ENCODE data around the gene BACH2. TPM values are rescaled to one million over a fixed set of nuclear protein-coding genes. Genes with fewer than 3 reads are reported as not detected.

BACH2 gene
- total and polyA plus RNA-seq, 9 of the 15 experiments (the other 6 are each of a cell fraction or from before 2014, with no cell fraction given): 0.06 to 3.1 (median 0.59) TPM

DNA sequence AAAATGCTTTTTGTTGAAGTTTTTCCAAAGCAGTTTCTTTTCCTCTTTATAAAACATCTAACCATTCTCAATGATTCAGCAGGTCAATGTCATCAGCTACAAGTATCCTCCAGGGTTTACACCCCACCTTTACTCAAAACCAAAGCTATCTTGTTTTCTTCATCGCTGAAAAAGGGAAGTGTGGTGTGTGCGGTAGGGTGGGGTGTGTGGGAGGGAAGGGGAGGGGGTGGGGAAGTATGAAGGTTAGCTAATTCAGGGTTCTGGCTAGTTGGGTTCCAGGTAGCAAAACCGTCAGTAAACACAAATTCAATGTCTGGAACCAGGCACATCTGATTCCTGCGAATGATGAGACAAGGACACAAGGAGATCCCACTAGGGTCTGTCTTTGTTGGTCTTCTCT lies 212.8 kb downstream of the BACH2 start:
- no peak overlapping the region for H3K4me3 ChIP-seq
- H2AFZ ChIP-seq (ENCODE audit: low read depth, low read length): peak overlapping the region; percentile 2; the same call in 1 of the 2 replicates
- H3K27me3 ChIP-seq (ENCODE audit: control insufficient read depth in 2 of 2, insufficient read depth in 2 of 2, low read length in 2 of 2): no peaks in the 10 kb centered on the region
- 7% methylated on average over 3 of the region's 4 CpGs for WGBS (ENCODE audit: insufficient coverage, low coverage, missing lambda C conversion rate)
- H4K20me1 ChIP-seq (replicated peaks; ENCODE audit: control insufficient read depth, insufficient read depth, low read length): no peaks in the 10 kb centered on the region
- no peaks in the 10 kb centered on the region for H3K36me3 ChIP-seq (ENCODE audit: control insufficient read depth, insufficient read depth, low read length)
- DNase-seq (ENCODE audit: extremely low read depth in 1 of 4, low spot score in 3 of 4): peak; percentile 38 to 64 (median 52)
- in situ Hi-C loops (cut with MboI): no loop called here
- CTCF ChIA-PET (ENCODE audit: low intra/inter-chr PET ratio): no interaction called here
- ATAC-seq: peak; percentile 88
- H3K9ac ChIP-seq (ENCODE audit: insufficient read depth in 1 of 2, low read depth in 2 of 2, low read length in 2 of 2): no peak overlapping the region
- H3K9me3 ChIP-seq (replicated peaks; ENCODE audit: control insufficient read depth, insufficient read depth, low read depth, low read length): no peaks in the 10 kb centered on the region
- H3K4me1 ChIP-seq (replicated peaks in 1 of 2; ENCODE audit: control insufficient read depth in 2 of 2, insufficient read depth in 2 of 2, low read length in 2 of 2): peaks cover 0 to 17% of the 10 kb centered on the region in 2 experiments; a peak in 4 of 5 replicates
- H3K79me2 ChIP-seq (ENCODE audit: control insufficient read depth, insufficient read depth, low read length): no peaks in the 10 kb centered on the region
- BruUV-seq (replicated peaks): no TSS peak
- H3K27ac ChIP-seq (ENCODE audit: extremely low read depth, low read depth, low read length): no peak overlapping the region
- peak overlapping the region; percentile 15; the same call in 1 of the 2 replicates for H3K4me2 ChIP-seq (ENCODE audit: insufficient read depth, low read length)
- POLR2A ChIA-PET: interaction anchor here (0.7 kb wide), 1 partner anchor 41 kb away, joined by 3 read pairs; no protein-coding TSS in a partner anchor
- H3K9me1 ChIP-seq (ENCODE audit: control insufficient read depth, insufficient read depth, low read length): no peaks in the 10 kb centered on the region
- no peak for FAIRE-seq
- intact Hi-C loops (cut with micrococcal nuclease): no loop called here
- TF ChIP-seq HDAC3 (IDR thresholded peaks at IDR 0.05; ENCODE audit: borderline replicate concordance, partially characterized antibody) (no peak), ADNP (tag; IDR thresholded peaks at IDR 0.05) (peak; percentile 24; the same call in 1 of the 2 replicates), RBFOX2 (IDR thresholded peaks at IDR 0.05; ENCODE audit: low read depth, low read length) (no peak), EP300 (IDR thresholded peaks at IDR 0.05; ENCODE audit: low read length) (peak; percentile 25; the same call in 1 of the 2 replicates), FOSL1 (tag; conservative IDR thresholded peaks at IDR 0.05) (peak; percentile 39; the same call in 1 of the 2 replicates), SMARCA4 (IDR thresholded peaks at IDR 0.05) (peak; percentile 49; the same call in 1 of the 2 replicates), ZNF766 (CRISPR knock-in tag; conservative IDR thresholded peaks at IDR 0.05) (0 out of 2 replicates have a peak, but pooled peaks have one; percentile 59), ARID1B (IDR thresholded peaks at IDR 0.05) (peak; percentile 40; the same call in 1 of the 2 replicates), SMARCE1 (IDR thresholded peaks at IDR 0.05) (peak; percentile 69; the same call in 1 of the 2 replicates), RCOR1 (IDR thresholded peaks at IDR 0.05; ENCODE audit: borderline replicate concordance in 1 of 2, low read depth in 2 of 2, low read length in 2 of 2) (peak in 1 of 2 experiments; percentile 70; a peak in 2 of 4 replicates), SPI1 (IDR thresholded peaks at IDR 0.05; ENCODE audit: borderline replicate concordance, low read depth, low read length) (peak; percentile 98), RAD21 (CRISPR knock-in tag; conservative IDR thresholded peaks at IDR 0.05 in 1 of 2, IDR thresholded peaks at IDR 0.05 in 1 of 2) (0 out of 4 replicates have a peak, but pooled peaks of 1 of the 2 experiments have one; percentile 1), CTBP1 (IDR thresholded peaks at IDR 0.05; ENCODE audit: borderline replicate concordance) (peak; percentile 35; the same call in 1 of the 2 replicates), KLF16 (IDR thresholded peaks at IDR 0.05) (peak; percentile 44; the same call in 1 of the 2 replicates), MTA1 (IDR thresholded peaks at IDR 0.05; ENCODE audit: borderline replicate concordance) (peak; percentile 20; the same call in 1 of the 2 replicates), DPF2 (IDR thresholded peaks at IDR 0.05) (peak; percentile 56; the same call in 1 of the 2 replicates), MAZ (CRISPR knock-in tag; conservative IDR thresholded peaks at IDR 0.05 in 1 of 2, IDR thresholded peaks at IDR 0.05 in 1 of 2) (peak in 1 of 2 experiments; percentile 58; a peak in 2 of 4 replicates), ZEB2 (IDR thresholded peaks at IDR 0.05) (peak; percentile 59; the same call in 1 of the 2 replicates), EGR1 (conservative IDR thresholded peaks at IDR 0.05) (peak; percentile 58)
- TF ChIP-seq, protein P1, sequence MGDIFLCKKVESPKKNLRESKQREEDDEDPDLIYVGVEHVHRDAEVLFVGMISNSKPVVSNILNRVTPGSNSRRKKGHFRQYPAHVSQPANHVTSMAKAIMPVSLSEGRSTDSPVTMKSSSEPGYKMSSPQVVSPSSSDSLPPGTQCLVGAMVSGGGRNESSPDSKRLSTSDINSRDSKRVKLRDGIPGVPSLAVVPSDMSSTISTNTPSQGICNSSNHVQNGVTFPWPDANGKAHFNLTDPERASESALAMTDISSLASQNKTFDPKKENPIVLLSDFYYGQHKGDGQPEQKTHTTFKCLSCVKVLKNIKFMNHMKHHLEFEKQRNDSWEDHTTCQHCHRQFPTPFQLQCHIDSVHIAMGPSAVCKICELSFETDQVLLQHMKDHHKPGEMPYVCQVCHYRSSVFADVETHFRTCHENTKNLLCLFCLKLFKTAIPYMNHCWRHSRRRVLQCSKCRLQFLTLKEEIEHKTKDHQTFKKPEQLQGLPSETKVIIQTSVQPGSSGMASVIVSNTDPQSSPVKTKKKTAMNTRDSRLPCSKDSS (IDR thresholded peaks at IDR 0.05; ENCODE audit: low read depth, partially characterized antibody): no peak
- TF ChIP-seq, protein P2, sequence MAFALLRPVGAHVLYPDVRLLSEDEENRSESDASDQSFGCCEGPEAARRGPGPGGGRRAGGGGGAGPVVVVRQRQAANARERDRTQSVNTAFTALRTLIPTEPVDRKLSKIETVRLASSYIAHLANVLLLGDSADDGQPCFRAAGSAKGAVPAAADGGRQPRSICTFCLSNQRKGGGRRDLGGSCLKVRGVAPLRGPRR (CRISPR knock-in tag; IDR thresholded peaks at IDR 0.05): no peak
- TF ChIP-seq, protein P3, sequence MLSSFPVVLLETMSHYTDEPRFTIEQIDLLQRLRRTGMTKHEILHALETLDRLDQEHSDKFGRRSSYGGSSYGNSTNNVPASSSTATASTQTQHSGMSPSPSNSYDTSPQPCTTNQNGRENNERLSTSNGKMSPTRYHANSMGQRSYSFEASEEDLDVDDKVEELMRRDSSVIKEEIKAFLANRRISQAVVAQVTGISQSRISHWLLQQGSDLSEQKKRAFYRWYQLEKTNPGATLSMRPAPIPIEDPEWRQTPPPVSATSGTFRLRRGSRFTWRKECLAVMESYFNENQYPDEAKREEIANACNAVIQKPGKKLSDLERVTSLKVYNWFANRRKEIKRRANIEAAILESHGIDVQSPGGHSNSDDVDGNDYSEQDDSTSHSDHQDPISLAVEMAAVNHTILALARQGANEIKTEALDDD (IDR thresholded peaks at IDR 0.05): peak; percentile 76; the same call in 1 of the 2 replicates

Data from K562 (cell line).